ENCODE data around the gene PHF2.

DNA sequence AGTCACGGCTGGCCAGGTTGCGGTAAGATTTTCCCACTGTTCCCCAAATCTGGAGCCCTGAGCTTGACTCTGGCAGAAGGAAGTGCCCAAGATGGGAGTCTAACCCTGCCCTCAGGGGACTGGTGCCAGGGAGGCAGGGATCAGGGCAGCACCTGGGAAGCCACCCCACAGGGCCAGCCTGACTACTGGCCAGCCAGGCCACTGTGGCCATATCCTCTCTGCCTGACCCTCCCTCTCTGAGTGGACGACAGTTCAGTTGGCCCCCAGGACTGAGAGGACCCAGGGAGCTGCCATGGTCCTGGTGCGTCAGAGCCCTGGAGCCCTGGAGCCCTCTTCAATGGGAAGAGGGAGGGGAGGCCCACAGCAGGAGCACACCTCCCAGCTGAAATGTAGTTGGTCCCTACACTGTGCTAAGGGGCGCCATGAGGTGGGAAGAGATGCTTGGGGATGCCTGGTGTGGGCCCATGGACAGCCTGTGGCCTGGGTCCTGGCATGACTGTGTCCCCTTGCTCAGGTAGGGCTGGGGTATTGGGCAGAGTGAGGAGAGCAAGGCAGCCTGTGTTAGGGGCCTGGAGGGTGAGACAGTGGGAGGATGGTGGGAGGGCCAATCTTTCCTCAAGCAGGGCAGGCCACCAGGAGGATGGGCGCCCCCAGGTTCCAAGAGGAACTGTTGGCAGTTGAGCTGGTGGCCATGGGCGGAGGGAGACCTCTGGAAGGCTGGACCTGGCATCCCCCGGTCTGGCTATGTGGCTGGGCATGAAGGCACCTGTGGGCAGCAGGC is 81.1 kb downstream of the PHF2 start:
- TF ChIP-seq, protein P1, sequence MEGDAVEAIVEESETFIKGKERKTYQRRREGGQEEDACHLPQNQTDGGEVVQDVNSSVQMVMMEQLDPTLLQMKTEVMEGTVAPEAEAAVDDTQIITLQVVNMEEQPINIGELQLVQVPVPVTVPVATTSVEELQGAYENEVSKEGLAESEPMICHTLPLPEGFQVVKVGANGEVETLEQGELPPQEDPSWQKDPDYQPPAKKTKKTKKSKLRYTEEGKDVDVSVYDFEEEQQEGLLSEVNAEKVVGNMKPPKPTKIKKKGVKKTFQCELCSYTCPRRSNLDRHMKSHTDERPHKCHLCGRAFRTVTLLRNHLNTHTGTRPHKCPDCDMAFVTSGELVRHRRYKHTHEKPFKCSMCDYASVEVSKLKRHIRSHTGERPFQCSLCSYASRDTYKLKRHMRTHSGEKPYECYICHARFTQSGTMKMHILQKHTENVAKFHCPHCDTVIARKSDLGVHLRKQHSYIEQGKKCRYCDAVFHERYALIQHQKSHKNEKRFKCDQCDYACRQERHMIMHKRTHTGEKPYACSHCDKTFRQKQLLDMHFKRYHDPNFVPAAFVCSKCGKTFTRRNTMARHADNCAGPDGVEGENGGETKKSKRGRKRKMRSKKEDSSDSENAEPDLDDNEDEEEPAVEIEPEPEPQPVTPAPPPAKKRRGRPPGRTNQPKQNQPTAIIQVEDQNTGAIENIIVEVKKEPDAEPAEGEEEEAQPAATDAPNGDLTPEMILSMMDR (conservative IDR thresholded peaks at IDR 0.05; ENCODE audit: low read depth in 2 of 2) = no peak
- TF ChIP-seq, protein P2, sequence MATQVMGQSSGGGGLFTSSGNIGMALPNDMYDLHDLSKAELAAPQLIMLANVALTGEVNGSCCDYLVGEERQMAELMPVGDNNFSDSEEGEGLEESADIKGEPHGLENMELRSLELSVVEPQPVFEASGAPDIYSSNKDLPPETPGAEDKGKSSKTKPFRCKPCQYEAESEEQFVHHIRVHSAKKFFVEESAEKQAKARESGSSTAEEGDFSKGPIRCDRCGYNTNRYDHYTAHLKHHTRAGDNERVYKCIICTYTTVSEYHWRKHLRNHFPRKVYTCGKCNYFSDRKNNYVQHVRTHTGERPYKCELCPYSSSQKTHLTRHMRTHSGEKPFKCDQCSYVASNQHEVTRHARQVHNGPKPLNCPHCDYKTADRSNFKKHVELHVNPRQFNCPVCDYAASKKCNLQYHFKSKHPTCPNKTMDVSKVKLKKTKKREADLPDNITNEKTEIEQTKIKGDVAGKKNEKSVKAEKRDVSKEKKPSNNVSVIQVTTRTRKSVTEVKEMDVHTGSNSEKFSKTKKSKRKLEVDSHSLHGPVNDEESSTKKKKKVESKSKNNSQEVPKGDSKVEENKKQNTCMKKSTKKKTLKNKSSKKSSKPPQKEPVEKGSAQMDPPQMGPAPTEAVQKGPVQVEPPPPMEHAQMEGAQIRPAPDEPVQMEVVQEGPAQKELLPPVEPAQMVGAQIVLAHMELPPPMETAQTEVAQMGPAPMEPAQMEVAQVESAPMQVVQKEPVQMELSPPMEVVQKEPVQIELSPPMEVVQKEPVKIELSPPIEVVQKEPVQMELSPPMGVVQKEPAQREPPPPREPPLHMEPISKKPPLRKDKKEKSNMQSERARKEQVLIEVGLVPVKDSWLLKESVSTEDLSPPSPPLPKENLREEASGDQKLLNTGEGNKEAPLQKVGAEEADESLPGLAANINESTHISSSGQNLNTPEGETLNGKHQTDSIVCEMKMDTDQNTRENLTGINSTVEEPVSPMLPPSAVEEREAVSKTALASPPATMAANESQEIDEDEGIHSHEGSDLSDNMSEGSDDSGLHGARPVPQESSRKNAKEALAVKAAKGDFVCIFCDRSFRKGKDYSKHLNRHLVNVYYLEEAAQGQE (IDR thresholded peaks at IDR 0.05; ENCODE audit: unreplicated experiment) = no peak
- no peak for TF ChIP-seq POLR2AphosphoS5 (IDR thresholded peaks at IDR 0.05; ENCODE audit: low read depth)
- TF ChIP-seq EZH2phosphoT487 (IDR thresholded peaks at IDR 0.05; ENCODE audit: unreplicated experiment) = no peak
- no peak for TF ChIP-seq NANOG (IDR thresholded peaks at IDR 0.05; ENCODE audit: borderline replicate concordance)
- TF ChIP-seq EZH2 (IDR thresholded peaks at IDR 0.05; ENCODE audit: low read depth, unreplicated experiment) = no peak
- TF ChIP-seq JUNB (IDR thresholded peaks at IDR 0.05; ENCODE audit: unreplicated experiment) = no peak
- TF ChIP-seq ZNF331 (CRISPR knock-in tag; IDR thresholded peaks at IDR 0.05; ENCODE audit: low read depth) = no peak
- TF ChIP-seq CREB1 (CRISPR knock-in tag; IDR thresholded peaks at IDR 0.05; ENCODE audit: low read depth) = no peak
- TF ChIP-seq, protein P3, sequence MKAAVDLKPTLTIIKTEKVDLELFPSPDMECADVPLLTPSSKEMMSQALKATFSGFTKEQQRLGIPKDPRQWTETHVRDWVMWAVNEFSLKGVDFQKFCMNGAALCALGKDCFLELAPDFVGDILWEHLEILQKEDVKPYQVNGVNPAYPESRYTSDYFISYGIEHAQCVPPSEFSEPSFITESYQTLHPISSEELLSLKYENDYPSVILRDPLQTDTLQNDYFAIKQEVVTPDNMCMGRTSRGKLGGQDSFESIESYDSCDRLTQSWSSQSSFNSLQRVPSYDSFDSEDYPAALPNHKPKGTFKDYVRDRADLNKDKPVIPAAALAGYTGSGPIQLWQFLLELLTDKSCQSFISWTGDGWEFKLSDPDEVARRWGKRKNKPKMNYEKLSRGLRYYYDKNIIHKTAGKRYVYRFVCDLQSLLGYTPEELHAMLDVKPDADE (IDR thresholded peaks at IDR 0.05) = no peak
- TF ChIP-seq, protein P4, sequence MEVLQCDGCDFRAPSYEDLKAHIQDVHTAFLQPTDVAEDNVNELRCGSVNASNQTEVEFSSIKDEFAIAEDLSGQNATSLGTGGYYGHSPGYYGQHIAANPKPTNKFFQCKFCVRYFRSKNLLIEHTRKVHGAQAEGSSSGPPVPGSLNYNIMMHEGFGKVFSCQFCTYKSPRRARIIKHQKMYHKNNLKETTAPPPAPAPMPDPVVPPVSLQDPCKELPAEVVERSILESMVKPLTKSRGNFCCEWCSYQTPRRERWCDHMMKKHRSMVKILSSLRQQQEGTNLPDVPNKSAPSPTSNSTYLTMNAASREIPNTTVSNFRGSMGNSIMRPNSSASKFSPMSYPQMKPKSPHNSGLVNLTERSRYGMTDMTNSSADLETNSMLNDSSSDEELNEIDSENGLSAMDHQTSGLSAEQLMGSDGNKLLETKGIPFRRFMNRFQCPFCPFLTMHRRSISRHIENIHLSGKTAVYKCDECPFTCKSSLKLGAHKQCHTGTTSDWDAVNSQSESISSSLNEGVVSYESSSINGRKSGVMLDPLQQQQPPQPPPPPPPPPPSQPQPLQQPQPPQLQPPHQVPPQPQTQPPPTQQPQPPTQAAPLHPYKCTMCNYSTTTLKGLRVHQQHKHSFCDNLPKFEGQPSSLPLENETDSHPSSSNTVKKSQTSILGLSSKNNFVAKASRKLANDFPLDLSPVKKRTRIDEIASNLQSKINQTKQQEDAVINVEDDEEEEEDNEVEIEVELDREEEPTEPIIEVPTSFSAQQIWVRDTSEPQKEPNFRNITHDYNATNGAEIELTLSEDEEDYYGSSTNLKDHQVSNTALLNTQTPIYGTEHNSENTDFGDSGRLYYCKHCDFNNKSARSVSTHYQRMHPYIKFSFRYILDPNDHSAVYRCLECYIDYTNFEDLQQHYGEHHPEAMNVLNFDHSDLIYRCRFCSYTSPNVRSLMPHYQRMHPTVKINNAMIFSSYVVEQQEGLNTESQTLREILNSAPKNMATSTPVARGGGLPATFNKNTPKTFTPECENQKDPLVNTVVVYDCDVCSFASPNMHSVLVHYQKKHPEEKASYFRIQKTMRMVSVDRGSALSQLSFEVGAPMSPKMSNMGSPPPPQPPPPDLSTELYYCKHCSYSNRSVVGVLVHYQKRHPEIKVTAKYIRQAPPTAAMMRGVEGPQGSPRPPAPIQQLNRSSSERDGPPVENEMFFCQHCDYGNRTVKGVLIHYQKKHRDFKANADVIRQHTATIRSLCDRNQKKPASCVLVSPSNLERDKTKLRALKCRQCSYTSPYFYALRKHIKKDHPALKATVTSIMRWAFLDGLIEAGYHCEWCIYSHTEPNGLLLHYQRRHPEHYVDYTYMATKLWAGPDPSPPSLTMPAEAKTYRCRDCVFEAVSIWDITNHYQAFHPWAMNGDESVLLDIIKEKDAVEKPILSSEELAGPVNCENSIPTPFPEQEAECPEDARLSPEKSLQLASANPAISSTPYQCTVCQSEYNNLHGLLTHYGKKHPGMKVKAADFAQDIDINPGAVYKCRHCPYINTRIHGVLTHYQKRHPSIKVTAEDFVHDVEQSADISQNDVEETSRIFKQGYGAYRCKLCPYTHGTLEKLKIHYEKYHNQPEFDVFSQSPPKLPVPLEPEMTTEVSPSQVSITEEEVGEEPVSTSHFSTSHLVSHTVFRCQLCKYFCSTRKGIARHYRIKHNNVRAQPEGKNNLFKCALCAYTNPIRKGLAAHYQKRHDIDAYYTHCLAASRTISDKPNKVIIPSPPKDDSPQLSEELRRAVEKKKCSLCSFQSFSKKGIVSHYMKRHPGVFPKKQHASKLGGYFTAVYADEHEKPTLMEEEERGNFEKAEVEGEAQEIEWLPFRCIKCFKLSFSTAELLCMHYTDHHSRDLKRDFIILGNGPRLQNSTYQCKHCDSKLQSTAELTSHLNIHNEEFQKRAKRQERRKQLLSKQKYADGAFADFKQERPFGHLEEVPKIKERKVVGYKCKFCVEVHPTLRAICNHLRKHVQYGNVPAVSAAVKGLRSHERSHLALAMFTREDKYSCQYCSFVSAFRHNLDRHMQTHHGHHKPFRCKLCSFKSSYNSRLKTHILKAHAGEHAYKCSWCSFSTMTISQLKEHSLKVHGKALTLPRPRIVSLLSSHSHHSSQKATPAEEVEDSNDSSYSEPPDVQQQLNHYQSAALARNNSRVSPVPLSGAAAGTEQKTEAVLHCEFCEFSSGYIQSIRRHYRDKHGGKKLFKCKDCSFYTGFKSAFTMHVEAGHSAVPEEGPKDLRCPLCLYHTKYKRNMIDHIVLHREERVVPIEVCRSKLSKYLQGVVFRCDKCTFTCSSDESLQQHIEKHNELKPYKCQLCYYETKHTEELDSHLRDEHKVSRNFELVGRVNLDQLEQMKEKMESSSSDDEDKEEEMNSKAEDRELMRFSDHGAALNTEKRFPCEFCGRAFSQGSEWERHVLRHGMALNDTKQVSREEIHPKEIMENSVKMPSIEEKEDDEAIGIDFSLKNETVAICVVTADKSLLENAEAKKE (CRISPR knock-in tag; IDR thresholded peaks at IDR 0.05) = no peak
